Raji (cell line): Measurements from ENCODE around the gene LSAMP.
A peak's percentile ranks its signal among the peaks of the same experiment; 100 is the strongest.

Source experiments
- POLR2A ChIP-seq: IDR thresholded peaks from 2 replicates; pipeline ENCODE4 v1.6.1; 2011; ENCODE audit warnings: low read depth, low read length, control low read depth; ENCODE audit not compliant: insufficient read depth

The LSAMP gene

DNA sequence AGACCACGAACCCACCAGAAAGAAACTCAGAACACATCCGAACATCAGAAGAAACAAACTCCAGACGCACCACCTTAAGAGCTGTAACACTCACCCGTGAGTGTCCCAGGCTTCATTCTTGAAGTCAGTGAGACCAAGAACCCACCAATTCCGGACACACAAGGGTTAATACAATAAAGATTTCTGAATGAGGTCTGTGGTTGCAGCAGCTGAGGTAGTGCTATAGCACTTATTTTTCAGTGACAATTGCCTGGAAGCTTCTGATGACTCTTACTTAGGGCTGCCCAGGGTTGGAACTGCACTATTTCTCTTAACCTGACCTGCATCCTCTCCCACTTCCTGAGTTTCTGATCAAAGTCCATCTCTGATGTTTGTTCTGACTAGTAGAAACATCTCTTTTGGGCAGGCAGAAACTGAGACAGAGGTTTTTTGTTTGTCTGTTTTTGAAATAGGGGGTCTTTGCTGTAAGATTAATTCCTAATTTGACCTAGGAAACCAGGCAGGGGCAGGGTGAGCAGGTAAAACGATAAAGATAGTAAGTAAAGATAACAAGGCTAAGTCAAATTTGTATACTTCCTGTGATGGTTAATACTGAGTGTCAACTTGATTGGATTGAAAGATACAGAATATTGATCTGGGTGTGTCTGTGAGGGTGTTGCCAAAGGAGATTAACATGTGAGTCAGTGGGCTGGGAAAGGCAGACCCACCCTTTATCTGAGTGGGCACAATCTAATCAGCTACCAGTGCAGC, 652.9 kb downstream of the LSAMP start:
- no peak for TF ChIP-seq POLR2A

DNA sequence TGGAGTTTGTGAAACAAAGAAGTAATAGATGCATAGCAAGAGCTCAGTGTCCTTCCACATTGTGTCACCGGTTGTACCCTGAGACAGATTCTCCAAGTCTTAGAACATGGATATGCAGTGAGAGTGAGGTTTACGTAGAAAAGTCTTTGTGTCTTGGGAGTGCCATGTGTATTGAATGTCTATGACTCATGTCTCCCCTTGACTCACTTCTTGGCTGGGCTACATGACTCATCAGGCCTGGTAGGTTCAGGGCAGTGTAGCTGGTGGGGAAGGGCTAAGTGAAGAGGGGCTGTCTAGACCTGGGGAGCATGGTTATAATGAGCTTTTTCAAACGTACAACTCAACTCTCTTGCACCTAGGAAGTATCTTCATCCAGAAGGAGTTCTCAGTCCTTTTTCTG, 654.5 kb downstream of the LSAMP start:
- no peak for TF ChIP-seq POLR2A

DNA sequence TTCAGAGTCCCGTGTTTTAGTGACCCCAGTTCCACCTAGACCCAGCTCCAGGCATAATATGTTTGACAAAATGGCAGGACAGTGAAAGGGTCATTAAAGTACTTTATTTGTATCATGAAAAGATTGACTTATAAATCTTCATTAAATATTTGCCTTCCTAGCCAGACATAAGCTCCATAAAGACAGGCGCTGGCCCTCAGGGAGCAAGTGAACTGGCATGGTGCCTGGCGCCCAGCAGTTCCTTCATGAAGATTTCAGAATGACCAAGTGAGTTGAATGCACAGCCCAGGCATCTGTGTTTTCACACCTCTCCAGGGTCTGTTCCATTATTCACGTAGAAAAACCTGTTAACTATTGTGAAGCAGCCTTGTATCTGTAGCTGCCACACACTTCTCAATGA, 655.8 kb downstream of the LSAMP start:
- no peak for TF ChIP-seq POLR2A

DNA sequence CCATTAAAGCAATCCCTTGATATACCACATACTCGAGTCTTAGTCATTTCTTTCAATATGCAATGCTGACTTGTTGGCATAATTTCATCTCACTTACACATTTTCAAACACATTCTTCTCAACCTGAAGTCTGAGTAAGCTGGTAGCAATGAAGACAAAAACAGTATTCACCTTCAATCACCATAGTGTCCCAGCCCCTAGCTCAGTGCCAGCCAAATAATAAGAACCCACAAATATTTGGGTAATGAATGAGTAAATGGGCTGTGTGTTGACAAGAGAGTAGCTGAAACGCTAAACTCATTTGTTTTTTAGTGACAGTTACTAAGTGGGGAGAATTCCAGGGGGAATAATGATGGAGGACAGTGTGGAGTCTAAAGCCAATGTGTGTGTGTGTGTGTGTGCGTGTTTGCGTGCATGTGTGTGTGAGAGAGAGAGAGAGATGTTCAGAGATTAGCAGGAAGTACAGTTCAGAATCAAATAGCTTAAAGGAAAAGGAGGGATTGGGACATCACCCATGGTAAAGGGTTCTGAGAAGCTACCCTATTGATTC, 656.3 kb downstream of the LSAMP start:
- no peak for TF ChIP-seq POLR2A

DNA sequence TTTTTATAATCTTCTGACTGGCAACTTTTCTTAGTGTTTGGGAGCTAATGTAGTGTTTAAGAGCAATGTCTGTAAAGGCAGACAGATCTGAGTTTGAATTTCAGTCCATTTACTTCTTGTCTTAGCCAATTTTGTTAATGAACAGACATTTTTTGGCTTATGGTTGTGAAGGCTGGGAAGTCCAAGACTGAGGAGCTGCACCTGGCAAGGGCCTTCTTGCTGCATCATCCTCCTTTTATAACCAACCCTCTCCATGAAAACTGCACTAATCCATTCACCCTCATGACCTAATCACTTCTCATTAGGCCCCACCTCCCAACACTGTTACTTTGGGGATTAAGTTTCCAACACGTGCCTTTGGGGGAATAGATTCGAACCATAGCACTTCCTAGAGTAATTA, 657.5 kb downstream of the LSAMP start:
- no peak for TF ChIP-seq POLR2A

DNA sequence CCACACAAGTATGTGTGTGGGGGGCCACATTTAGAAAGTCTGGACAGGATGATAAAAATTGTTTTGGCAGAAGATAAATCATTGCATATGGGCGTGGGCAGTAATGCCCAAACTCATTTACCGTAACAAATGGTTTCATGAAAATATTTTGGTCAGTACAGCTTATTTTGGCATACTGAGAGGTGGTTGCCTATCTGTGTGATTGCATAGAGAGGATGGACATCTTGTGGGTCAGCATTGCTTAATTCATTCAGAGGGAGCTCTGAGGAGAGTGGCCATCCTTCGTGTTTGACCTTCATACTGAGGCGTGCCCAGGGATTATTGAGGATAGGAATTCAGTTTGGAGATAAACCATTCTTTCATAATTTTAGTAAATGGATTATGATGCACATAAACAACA, 659.5 kb downstream of the LSAMP start:
- TF ChIP-seq POLR2A, result no peak

DNA sequence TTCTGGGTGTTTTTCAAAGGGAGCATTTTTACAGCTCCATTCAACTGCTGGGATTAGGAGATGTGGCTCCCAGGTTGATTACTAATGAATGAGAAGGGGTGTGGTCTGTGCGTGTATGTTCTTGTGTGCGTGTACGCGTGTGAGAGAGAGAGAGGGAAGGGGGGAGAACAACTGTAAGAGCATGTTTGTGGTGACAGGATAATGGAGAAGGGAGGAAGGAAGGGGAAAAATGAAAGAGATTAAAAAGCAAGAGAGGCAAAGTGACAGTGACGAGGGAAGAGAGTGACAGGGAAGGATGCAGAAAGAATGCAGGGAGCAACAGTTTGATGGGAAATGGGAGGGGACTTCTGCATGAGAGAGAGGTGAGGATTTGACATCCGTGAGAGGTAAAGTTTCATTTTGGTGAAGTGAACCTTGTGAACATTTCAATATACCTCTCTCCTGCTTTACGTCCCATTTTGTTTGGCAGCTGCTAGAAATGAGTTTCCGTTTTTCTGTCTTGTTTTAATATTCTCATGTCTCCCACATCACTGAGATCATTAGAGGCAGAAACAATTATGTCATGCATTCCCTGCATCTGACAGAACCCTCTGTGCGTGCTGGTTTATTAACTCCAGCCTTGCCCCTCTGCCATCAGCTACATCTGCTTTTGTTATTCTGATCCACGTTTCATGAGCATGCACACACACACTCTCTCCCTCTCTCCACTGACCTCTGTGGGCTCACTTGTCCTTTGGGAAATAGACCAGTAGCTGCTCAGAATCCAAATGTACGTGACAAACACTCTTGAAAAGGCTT, 660.3 kb downstream of the LSAMP start:
- no peak for TF ChIP-seq POLR2A

DNA sequence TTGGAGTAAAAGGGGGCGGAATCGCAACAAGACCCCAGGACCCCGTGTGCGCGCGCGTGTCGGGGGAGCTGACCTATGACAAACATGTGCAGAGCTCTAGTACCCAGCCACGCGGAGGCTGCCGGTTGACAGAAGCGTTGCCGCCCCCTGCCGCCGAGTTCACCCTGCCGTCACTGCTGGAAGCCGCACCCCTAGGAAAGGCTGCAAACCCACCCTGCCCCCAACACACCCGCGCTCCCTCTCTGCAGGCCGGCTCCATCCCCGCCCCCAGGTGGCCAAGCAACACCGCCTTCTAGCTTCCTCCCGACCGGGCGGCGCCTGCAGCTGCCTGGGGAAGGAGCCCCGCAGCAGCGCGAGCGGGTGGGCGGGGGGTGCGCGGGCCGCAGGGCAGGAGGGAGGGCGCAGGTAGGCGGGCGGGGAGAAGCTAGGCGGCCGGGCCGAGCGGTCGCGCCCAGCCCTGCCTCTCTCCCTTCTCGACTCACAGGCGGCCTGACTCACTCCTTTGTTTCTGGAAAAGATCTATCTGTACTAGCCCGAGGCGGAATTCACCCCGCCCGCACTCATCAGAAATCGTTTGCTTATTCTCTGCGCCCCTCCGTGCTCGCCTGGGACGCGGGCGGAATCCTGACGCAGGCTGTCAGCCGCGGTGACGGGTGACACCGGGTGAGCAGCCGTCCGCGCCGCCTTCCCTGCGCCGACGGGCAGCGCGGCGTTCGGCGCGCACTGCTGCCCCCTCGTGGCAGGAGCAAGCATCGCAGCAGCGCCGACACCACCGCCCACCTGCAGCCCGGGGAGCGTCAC, 661.1 kb downstream of the LSAMP start:
- TF ChIP-seq POLR2A, result peak; percentile 33; the same call in 1 of the 2 replicates

DNA sequence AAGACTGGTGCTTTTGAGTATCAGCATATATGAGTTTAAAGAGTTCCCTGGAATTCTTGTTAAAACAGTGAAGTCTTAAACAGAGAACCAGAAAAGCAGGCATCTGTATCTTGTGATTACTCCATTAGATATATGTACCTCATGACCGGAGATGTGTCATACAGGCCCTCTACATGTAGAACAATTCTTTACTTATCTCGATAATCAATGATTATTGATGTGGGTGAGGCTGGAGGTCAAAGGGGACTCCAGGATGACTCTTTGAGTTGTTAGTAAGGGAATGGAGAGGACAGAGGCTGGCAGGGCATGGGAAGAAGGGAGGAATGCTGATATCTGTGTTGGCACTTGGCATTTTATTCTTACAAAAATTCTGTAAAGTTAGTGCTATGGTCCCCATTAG, 666.3 kb downstream of the LSAMP start:
- TF ChIP-seq POLR2A, result no peak

DNA sequence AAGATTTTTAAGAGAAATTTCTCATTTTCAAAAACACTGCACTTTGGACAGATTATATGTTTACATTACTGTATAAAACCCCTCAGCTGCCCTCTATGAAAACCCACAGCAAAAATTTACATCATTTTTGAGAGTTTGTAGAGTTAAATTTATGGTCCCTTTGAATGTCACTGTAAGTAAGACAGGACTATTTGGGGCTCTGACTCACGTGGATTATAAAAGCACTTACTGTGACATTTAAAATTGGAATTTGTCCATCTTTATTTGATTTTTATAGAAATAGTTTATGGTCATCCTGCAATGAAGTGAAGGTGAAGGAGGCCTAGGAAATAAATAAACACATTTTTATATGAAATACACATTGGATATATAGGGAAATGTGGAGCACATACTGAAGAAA, 672.3 kb downstream of the LSAMP start:
- TF ChIP-seq POLR2A, result no peak

DNA sequence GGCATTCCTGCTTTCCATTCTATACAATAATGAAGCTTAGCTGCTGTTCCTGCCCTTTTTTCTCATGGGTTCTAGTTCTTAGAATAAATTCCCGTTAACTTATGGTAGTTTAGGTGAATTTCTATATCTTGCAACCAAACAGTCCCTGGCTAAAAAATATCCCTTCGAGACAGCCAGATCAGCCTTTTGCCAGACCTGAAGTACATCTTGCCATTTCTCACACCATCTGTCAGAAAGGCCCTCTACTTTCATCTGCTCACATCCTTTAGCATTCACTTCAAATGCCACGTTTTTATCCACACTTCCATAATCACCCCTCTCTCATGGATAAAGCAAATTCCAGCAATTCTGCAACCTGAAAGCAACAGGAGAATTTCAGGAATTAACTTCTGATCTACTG, 676.6 kb downstream of the LSAMP start:
- TF ChIP-seq POLR2A, result no peak

DNA sequence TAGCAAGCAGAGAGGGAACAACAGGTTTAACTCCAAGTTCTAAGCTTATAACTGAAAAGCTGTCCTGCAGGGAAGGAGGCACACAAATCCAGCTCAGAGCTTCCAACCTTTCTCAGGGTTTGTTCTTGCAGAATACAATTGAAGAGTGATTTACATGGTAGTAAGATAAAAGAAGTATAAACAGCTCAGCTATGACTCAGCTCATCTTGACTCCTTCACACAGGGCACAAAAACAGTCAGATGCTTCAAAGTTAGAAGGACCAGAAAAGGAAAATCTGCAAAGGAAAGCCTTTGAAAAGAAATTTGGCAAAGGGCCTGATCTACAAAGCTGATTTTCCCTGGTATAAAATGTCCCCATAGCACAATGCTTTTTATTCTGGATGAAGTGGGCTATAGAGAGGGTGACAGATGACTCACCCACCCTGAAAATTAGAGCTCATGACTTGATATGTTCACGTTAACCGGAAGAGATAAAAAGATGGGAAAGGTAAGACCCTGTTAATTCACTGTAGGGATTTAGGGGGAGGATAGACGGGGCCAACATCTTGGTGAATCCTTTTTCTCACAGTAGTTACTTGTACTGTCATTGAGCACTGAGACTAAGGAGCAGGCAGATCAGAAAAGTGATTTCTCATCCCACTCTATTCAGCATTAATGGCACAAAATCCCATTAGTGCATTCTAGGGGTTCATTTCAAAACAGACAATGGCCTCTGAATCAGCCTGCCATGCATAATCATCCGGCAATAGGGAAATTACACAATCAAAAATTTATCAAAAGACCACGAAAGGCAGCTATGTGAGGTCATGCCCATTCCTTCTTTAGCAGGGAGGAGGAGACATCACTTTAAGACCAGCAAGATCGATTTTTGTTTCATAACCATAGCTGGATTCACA, 678.5 kb downstream of the LSAMP start:
- TF ChIP-seq POLR2A, result no peak

DNA sequence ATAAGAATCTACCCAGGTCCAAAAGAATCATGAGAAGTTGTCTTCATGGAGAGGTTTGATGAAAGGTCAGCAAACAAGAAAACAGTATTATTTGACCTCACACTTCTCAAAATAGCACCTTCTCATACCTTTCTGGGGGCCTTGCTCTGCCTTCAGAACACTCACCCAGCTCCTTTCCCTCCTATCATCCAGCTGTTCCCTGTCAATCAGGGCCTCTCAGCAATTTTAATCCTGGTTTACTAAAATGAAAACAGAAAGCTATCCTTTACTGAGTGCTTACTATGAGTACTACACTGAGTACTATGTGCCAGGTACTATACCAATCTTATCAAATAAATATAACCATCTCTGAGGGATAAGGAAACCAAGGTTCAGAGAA, 683.4 kb downstream of the LSAMP start:
- TF ChIP-seq POLR2A, result no peak

DNA sequence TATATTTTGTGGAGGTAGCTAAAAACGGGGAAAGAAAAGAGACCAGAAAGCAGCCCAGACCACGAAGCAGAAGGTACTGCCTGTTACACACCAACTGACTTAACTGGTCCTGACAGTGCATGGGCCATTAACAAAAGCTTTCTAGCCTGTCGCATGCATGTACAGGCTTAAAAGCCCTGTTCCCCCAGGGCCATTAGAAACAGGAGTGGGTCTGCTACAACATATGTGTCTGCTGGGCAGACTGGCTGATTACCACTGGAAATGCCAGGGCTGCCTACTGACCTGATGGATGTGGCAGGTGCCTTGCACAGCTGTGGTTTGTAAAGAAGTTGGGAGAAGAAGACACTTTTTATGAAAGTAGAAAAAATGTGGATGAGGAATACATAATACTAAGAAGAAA, 684.6 kb downstream of the LSAMP start:
- TF ChIP-seq POLR2A, result no peak

DNA sequence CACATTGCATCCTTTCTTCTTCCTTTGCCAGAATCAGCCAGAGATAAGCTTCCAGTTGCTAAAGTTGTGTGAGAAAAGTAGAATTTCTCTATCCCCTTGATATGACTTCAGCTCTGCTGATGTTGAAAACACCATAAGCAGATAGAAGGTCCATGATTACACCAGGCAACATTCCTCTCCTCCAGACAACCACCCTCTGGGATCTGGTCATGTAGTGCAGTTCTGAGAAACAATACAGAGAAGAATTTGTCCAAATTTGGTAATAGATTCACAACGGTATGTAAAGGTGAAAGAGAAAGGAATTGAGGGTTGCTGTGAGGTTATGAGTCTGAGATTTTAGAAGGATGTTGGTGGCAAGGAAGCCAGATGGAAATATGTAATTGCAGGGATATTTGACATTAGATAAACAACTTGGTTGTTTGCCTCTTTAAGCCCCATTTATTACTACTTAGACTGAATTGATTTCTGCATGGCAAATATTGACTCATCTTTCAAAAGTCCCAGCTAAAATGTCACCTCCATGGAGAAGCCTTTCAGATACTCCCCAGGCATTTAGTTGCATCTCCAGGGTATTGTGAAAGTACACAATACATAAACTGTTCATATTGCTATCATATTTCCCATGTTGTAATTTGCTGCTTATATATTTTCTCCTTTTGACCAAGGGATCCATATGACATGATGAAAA, 687.1 kb downstream of the LSAMP start:
- no peak for TF ChIP-seq POLR2A
